H4 (cell line): ENCODE measurements around the gene CSRP2. TPM values are rescaled to one million over a fixed set of nuclear protein-coding genes. Genes with fewer than 3 reads are reported as not detected.
A peak's percentile ranks its signal among the peaks of the same experiment; 100 is the strongest.

Source experiments
- DNase-seq: peaks from one replicate; pipeline ENCODE4 v3.0.0-alpha.2; 2015; ENCODE audit warnings: low spot score
- total RNA-seq: library from RNA; depleted of rRNA; stranded (reverse); fragments of >200 nt; shearing (Covaris generic); gene quantifications from 2 replicates; pipeline ENCODE4 v1.2.3, GENCODE V29; 2014; rRNA removed

CSRP2 gene
- total RNA-seq, 1 experiment from 2014 or later, result 61.9 TPM

- DNase-seq, result no peak
Measured at GRCh38 chr12:76863005-76863670, 15.7 kb downstream of the CSRP2 start.

GRCh38 chr12:76860256-76860655 is 18.6 kb downstream of the CSRP2 start:
- DNase-seq, result no peak

DNA sequence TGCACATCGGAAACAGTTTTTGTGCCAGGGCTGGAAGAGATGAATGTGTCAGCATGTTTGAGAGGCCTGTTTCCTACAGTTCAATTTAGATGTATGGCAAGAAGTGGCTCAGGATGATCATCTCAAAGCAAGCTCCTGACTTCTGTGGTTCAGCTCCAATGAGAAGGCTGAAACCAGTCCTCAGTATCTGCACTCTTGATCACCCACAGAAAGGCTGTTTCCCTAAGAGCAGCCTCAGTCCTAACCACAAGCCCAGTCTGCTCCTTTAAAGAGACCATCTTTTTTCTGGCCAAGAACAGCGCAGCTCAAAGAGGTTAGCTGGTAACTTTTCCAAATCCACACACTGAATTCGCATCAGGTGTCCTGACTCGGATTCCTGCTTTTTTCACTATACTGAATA is 19.2 kb downstream of the CSRP2 start:
- DNase-seq, result no peak

GRCh38 chr12:76856018-76856644 is 22.7 kb downstream of the CSRP2 start:
- DNase-seq, result no peak

DNA sequence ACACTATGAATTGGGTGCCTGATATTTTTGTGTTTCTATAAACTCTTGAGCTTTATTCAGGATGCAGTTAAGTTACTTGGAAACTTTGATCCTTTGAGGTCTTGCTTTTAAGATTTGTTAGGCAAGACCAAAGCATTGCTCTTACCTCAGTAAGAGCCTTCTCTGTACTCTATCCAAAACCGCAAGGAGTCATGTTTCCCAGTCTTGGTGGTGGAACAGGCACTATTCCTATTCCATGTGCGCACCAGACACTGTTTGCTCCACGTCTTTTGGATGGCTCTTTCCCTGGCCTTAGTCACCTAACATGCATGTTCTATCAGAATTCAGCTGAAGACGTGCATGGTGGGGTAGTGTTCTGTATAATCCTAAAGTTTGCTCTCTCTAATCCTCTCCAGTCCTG is 23.5 kb downstream of the CSRP2 start:
- DNase-seq, result no peak

DNA sequence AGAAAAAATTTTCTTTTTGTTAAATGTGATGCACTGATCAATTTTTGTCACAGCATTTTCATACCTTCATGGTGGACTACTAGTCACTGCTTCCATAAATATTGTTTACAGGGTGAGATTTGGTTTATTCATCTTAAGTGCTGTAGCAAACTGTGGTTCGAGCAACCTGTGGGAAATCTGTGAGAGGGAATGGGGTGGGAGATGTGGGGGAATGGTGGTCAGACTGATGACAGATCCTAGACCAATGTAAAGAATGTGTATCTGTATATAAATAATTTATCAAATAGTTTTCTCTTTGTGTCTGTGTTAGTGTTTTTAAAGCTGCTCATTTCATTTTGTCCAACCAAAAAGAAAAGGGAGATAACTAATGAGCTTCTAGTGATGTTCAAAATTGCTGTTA is 26.7 kb downstream of the CSRP2 start:
- DNase-seq, result no peak

GRCh38 chr12:76848132-76848531 is 30.7 kb downstream of the CSRP2 start:
- DNase-seq, result no peak

DNA sequence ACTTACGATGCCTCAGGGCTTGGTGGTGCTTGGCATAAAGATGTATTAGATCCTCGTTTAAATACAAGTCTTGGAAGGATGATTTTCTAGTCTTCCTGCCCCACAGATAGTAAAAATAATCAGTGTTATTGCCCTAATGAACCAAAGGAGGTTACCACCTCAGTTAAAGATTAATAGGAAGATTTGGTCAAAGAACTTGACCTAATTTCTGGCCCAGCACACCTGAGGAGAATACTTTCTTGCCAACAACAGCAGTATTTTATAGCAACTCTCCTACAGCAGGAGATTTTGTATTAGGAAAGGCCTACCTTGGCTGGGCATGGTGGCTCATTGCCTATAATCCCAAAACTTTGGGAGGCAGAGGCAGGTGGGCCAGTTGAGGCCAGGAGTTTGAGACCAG is 31.6 kb downstream of the CSRP2 start:
- DNase-seq, result no peak

DNA sequence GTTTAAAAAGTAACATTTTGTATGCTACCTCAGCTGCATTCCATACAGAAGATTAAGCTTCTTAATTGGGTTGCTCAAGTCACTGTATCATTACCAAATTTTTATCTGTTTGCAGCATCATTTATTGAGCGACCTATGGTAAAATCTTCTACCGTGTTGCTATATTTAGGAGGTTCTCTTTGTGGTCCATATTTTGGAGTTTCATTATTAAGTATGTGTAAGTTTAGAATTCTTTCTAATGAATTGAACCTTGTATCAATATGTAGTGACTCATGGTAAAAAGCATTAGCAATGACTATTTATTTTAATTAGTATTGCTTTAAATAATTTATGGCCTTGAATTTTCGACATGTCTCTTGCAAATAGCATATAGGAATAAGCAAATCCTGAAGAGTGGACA is 42.2 kb downstream of the CSRP2 start:
- DNase-seq, result no peak

DNA sequence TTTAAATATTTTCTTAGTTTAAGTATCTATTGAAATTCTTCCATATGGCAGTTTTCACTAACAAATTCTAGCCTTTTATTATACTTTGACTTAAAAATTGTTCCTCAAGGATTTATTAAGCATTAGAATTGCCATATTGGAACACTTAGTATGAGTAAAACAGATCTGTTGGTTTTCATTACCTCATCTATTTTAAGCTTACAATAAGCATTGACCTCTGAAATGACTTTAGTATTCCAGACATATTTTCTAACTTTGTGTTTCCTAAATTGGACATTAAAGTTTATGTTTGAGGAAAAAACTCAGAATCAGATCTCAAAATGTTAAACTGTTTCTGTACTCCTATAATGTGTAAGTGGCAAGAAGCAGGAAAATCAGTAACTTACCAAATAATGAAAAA is 48.4 kb downstream of the CSRP2 start:
- no peak for DNase-seq

GRCh38 chr12:76820888-76821482 is 57.8 kb downstream of the CSRP2 start:
- peak; percentile 23 for DNase-seq

DNA sequence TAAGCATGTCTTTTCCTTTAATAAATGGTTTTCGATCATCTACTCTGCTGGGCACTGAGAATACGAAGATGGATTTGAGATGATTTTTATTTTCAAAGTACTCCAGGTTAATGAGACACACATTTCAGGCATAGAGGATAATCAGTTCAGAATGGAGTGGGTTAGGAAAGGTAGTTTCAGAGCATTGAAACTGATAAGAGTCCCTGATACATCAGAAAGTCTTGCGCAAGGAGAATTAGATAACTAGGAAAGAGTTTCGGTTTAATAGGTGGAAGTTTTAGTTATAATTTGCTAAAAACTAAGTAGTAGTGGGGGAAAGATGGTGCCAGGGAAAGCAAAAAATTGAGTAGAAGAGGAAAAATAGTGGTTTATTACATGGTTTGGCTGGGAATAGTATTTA is 64.8 kb downstream of the CSRP2 start:
- no peak for DNase-seq

- DNase-seq, result no peak
Measured at GRCh38 chr12:76813265-76813664, 65.6 kb downstream of the CSRP2 start.

- DNase-seq, result no peak
Measured at GRCh38 chr12:76811976-76812375, 66.8 kb downstream of the CSRP2 start.

DNA sequence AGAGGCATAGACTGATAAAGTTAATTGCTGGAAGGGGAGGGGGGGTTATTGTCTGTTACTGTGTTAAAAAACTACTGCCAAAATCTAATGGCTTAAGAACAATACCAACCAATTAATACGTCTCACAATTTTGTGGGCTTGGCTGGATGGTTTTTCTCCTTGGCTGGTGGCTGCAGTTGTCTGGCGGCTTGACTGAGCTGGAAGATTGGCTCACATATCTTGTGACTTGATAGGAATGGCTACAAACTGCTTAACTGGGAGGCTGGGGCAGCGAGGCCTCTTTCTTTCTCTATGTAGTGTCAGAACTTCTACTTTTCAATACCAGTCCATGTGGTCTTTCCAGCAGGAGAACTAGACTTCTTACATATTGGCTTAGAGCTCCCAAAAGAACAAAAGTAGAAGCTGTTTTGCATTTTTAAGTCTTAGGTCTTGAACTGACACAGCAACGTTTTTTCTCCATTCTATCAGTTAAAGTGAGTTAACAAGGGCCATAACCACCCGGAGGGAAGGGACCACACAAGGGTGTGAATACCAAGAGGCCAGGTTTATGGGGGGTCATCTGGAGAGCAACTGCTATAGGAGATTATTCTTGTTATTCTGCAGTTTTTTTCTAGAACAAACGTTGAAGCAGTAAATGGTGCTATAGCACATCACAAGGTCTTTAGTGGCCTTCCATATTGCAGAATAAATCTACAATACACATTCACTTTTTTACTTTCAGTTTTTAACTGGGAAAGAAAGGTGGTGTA is 68.0 kb downstream of the CSRP2 start:
- no peak for DNase-seq

Other genes with a start within 250 kb of the CSRP2 start
- gene ZDHHC17, start 114.9 kb downstream of the CSRP2 start, total RNA-seq, result 9.5 and 14.1 TPM in 2 replicates
- gene E2F7, start 186.6 kb upstream of the CSRP2 start, total RNA-seq, result 12.5 and 16.6 TPM in 2 replicates